Endothelial cell of umbilical vein (primary cell): Measurements from ENCODE around the gene NUDT22. TPM values are rescaled to one million over a fixed set of nuclear protein-coding genes. Genes with fewer than 3 reads are reported as not detected.

ENCODE experiments used
- BruUV-seq: library from RNA; stranded (reverse); fragments of 400-500 nt; replicated peaks from 2 replicates; lab custom pipeline; 2021; lab: Mats Ljungman, UMichigan
- CTCF ChIA-PET: fragments of 300-600, 350-600 bp; sonication (Branson Sonifier 250); formaldehyde crosslinking; loops from one replicate; lab custom pipeline; 2021; ENCODE audit warnings: antibody characterized with exemption, inconsistent platforms; lab: Charles Lee
- POLR2A ChIA-PET: fragments of 300-600, 350-600 bp; sonication (Branson Sonifier 250); formaldehyde crosslinking; loops from one replicate; lab custom pipeline; 2021; ENCODE audit warnings: antibody characterized with exemption, inconsistent platforms; lab: Charles Lee
- DNase-seq: peaks from one replicate; pipeline ENCODE4 v3.0.0-alpha.2; 2011; ENCODE audit warnings: low read depth, low spot score
- FAIRE-seq: peaks from 2 replicates; lab custom pipeline; 2011; peaks lifted over from hg19 to GRCh38; lab: Jason Lieb, UNC
- H2AFZ ChIP-seq: 2 replicates; pipeline ENCODE4 v1.6.0; 2012; ENCODE audit warnings: low read depth, low read length, control low read depth, inconsistent platforms
- H3K27ac ChIP-seq: 2 replicates; pipeline ENCODE4 v1.5.1; 2011; ENCODE audit warnings: low read depth, mild to moderate bottlenecking, control low read depth, low read length, moderate library complexity; ENCODE audit not compliant: insufficient read depth
- H3K27me3 ChIP-seq, 2 experiments: 2 replicates each; pipeline versions ENCODE4 v1.6.0 to v1.6.1; 2011; ENCODE audit warnings: low read length in 2 of 2, mixed read lengths in 1 of 2; ENCODE audit not compliant: control insufficient read depth in 2 of 2, insufficient read depth in 2 of 2
- H3K36me3 ChIP-seq, 2 experiments: 2 replicates in 1 of 2; 3 replicates in 1 of 2; pipeline ENCODE4 v1.5.1; 2011; ENCODE audit warnings: low read length in 2 of 2, mild to moderate bottlenecking in 1 of 2, moderate library complexity in 1 of 2; ENCODE audit not compliant: control insufficient read depth in 2 of 2, insufficient read depth in 2 of 2; ENCODE audit errors: extremely low read depth in 1 of 2
- H3K4me1 ChIP-seq: 3 replicates; pipeline ENCODE4 v1.5.1; 2011; ENCODE audit warnings: mild to moderate bottlenecking, low read length; ENCODE audit not compliant: control insufficient read depth, insufficient read depth; ENCODE audit errors: extremely low read depth
- H3K4me2 ChIP-seq: 2 replicates; pipeline ENCODE4 v1.6.1; 2011; ENCODE audit warnings: low read length, control low read depth, mixed read lengths; ENCODE audit not compliant: insufficient read depth
- H3K4me3 ChIP-seq, 3 experiments: fragments of 200-600 bp in 1 of 3; sonication (generic), shearing (Covaris generic) in 1 of 3; replicated peaks in 1 of 3; 2 replicates each; pipeline ENCODE4 v1.5.1; 2011 to 2016; ENCODE audit warnings: control low read depth in 3 of 3, low read length in 3 of 3, mild to moderate bottlenecking in 2 of 3, inconsistent platforms in 1 of 3, low read depth in 1 of 3, moderate library complexity in 1 of 3; ENCODE audit not compliant: insufficient read depth in 1 of 3
- H3K79me2 ChIP-seq: 2 replicates; pipeline ENCODE4 v1.6.0; 2012; ENCODE audit warnings: low read length, inconsistent platforms; ENCODE audit not compliant: control insufficient read depth, insufficient read depth
- H3K9ac ChIP-seq: replicated peaks from 2 replicates; pipeline ENCODE3; 2011; ENCODE audit warnings: low read length, control low read depth; ENCODE audit not compliant: insufficient read depth; ENCODE audit errors: extremely low read depth
- H3K9me1 ChIP-seq: replicated peaks from 3 replicates; pipeline ENCODE4 v1.6.0; 2011; ENCODE audit warnings: mild to moderate bottlenecking, low read length; ENCODE audit not compliant: control insufficient read depth, insufficient read depth; ENCODE audit errors: extremely low read depth
- H3K9me3 ChIP-seq: replicated peaks from 2 replicates; pipeline ENCODE4 v1.5.1; 2012; ENCODE audit warnings: low read length, inconsistent platforms; ENCODE audit not compliant: control insufficient read depth, insufficient read depth
- H4K20me1 ChIP-seq: replicated peaks from 2 replicates; pipeline ENCODE3; 2011; ENCODE audit warnings: mild to moderate bottlenecking, low read length; ENCODE audit not compliant: control insufficient read depth, insufficient read depth; ENCODE audit errors: extremely low read depth
- EZH2 ChIP-seq: IDR thresholded peaks from 2 replicates; pipeline ENCODE4 v1.6.1; 2012; ENCODE audit warnings: borderline replicate concordance, low read depth, mild to moderate bottlenecking, moderate library complexity, low read length, inconsistent platforms; ENCODE audit not compliant: severe bottlenecking
- FOS ChIP-seq: IDR thresholded peaks from 2 replicates; pipeline ENCODE4 v1.6.1; 2011; ENCODE audit warnings: mild to moderate bottlenecking, low read length, moderate library complexity, borderline replicate concordance; ENCODE audit not compliant: insufficient read depth
- GATA2 ChIP-seq: IDR thresholded peaks from 2 replicates; pipeline ENCODE4 v1.7.0; 2011; ENCODE audit warnings: low read depth, mild to moderate bottlenecking, moderate library complexity, mixed read lengths, low read length; ENCODE audit not compliant: insufficient read length, insufficient read depth
- JUN ChIP-seq: IDR thresholded peaks from 2 replicates; pipeline ENCODE4 v1.6.1; 2011; ENCODE audit warnings: borderline replicate concordance, low read depth; ENCODE audit not compliant: insufficient read length, insufficient read depth
- MYC ChIP-seq: IDR thresholded peaks from one replicate; pipeline ENCODE4 v1.6.1; 2011; ENCODE audit warnings: mild to moderate bottlenecking, low read depth, low read length
- POLR2A ChIP-seq: IDR thresholded peaks from 2 replicates; pipeline ENCODE4 v1.6.1; 2012; ENCODE audit warnings: low read depth, mild to moderate bottlenecking, control low read depth, low read length
- POLR2AphosphoS5 ChIP-seq: IDR thresholded peaks from 2 replicates; pipeline ENCODE4 v1.6.1; 2012; ENCODE audit warnings: low read depth, mild to moderate bottlenecking, control low read depth, low read length, moderate library complexity; ENCODE audit not compliant: insufficient read depth
- dilution Hi-C: fragments of 300-500 bp; cut with MboI; formaldehyde crosslinking; loops from one replicate; pipeline ENCODE4 v1.15.0; 2019; ENCODE audit warnings: low sequenced_read_pairs; ENCODE audit not compliant: extremely low pct_ligation_motif_present
- intact Hi-C: fragments of 100-400 bp; cut with micrococcal nuclease; formaldehyde crosslinking; loops from one replicate; pipeline ENCODE4 v1.10.0; 2022
- polyA plus RNA-seq, 4 experiments: library from polyadenylated mRNA; depleted of rRNA in 3 of 4; stranded (reverse) in 3 of 4; unstranded in 1 of 4; fragments of >200 nt; gene quantifications; 2 replicates each; pipeline versions ENCODE4 v1.2.1 to v1.2.3, GENCODE V29; 2011 to 2012; ENCODE audit warnings: missing spikeins in 1 of 4
- total RNA-seq: library from RNA; stranded (reverse); gene quantifications from 2 replicates; pipeline ENCODE4 v1.2.3, GENCODE V29; 2021
- TF ChIP-seq, protein P1 (sequence below), 2 donors: IDR thresholded peaks; 1 replicate in 1 of 2; 2 replicates in 1 of 2; pipeline ENCODE4 v1.5.1; 2011; ENCODE audit warnings: low read length in 2 of 2, mild to moderate bottlenecking in 2 of 2, moderate library complexity in 2 of 2, control low read depth in 1 of 2, inconsistent platforms in 1 of 2, low read depth in 1 of 2; ENCODE audit not compliant: insufficient read depth in 1 of 2; ENCODE audit errors: extremely low read depth in 1 of 2
- TF ChIP-seq, protein P2 (sequence below): IDR thresholded peaks from 2 replicates; pipeline ENCODE4 v1.6.1; 2011; ENCODE audit not compliant: insufficient read depth, insufficient read length

The NUDT22 gene
- total and polyA plus RNA-seq, 2 donors (not counting 3 experiments of a cell fraction or from before 2014, with no cell fraction given) = 37.8 to 54.8 TPM

DNA sequence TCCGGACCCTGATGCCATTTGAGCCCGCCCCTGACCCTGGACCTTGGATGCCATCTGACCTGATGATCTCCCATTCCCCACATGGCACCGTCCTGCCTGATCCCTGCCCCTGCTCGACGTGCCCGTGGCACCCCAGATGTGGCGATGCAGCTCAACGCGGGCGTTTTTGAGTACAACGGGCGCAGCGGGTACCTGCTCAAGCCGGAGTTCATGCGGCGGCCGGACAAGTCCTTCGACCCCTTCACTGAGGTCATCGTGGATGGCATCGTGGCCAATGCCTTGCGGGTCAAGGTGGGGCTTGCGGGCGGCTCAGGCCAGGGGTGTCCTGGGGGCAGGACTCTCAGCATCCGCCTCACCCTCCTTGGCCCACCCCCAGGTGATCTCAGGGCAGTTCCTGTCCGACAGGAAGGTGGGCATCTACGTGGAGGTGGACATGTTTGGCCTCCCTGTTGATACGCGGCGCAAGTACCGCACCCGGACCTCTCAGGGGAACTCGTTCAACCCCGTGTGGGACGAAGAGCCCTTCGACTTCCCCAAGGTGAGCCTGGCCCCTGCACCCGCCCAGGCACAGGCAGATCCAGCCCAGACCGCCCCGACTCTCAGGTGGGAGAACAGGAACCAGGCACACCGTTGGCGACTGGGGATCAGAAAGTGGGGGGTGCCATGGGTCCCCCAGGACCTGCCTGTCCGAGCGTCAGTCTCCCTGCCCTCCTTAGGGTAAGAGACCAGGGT is 36.4 kb downstream of the NUDT22 start:
- intact Hi-C loops = loop anchor here (1.0 kb wide), 1 partner anchor 11 kb away; the partner anchor contains the start of gene PLCB3
- H3K36me3 ChIP-seq = peaks cover 16 to 40% of the 10 kb centered on the region in 2 experiments
- DNase-seq (no peak), FAIRE-seq (no peak)
- H3K27ac ChIP-seq = peak overlapping the region; percentile 83
- H3K4me1 ChIP-seq = peaks cover 27% of the 10 kb centered on the region
- no peak overlapping the region for H2AFZ ChIP-seq
- H3K9me1 ChIP-seq = no peaks in the 10 kb centered on the region
- H3K9me3 ChIP-seq = no peaks in the 10 kb centered on the region
- no peak overlapping the region for H3K4me3 ChIP-seq
- no peaks in the 10 kb centered on the region for H3K79me2 ChIP-seq
- dilution Hi-C loops = no loop called here
- peak overlapping the region; percentile 31 for H3K9ac ChIP-seq
- H3K4me2 ChIP-seq = peak overlapping the region; percentile 14
- H4K20me1 ChIP-seq = no peaks in the 10 kb centered on the region
- CTCF ChIA-PET = interaction anchor here (0.6 to 2.7 kb wide), 10 partner anchors 8 to 93 kb away, joined by 3 to 24 read pairs (median 4); partner anchors contain the start of genes CATSPERZ and PLCB3
- no peaks in the 10 kb centered on the region for H3K27me3 ChIP-seq
- no TSS peak for BruUV-seq
- POLR2A ChIA-PET = interaction anchor here (0.7 kb wide), 1 partner anchor 16 kb away, joined by 4 read pairs; the partner anchor contains the start of gene PPP1R14B
- TF ChIP-seq, protein P1, sequence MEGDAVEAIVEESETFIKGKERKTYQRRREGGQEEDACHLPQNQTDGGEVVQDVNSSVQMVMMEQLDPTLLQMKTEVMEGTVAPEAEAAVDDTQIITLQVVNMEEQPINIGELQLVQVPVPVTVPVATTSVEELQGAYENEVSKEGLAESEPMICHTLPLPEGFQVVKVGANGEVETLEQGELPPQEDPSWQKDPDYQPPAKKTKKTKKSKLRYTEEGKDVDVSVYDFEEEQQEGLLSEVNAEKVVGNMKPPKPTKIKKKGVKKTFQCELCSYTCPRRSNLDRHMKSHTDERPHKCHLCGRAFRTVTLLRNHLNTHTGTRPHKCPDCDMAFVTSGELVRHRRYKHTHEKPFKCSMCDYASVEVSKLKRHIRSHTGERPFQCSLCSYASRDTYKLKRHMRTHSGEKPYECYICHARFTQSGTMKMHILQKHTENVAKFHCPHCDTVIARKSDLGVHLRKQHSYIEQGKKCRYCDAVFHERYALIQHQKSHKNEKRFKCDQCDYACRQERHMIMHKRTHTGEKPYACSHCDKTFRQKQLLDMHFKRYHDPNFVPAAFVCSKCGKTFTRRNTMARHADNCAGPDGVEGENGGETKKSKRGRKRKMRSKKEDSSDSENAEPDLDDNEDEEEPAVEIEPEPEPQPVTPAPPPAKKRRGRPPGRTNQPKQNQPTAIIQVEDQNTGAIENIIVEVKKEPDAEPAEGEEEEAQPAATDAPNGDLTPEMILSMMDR (IDR thresholded peaks at IDR 0.05; ENCODE audit: extremely low read depth in 1 of 2, insufficient read depth in 1 of 2, low read depth in 1 of 2, low read length in 2 of 2) = no peak
- TF ChIP-seq FOS (no peak), JUN (no peak), POLR2AphosphoS5 (no peak), GATA2 (no peak), POLR2A (no peak), EZH2 (no peak), MYC (no peak)
- TF ChIP-seq, protein P2, sequence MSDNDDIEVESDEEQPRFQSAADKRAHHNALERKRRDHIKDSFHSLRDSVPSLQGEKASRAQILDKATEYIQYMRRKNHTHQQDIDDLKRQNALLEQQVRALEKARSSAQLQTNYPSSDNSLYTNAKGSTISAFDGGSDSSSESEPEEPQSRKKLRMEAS = no peak
